CD14-positive monocyte (primary cell): ENCODE data around the gene HMX1. TPM values are rescaled to one million over a fixed set of nuclear protein-coding genes. Genes with fewer than 3 reads are reported as not detected.

Experiments
- DNase-seq, 3 donors: peaks; one replicate each; pipeline ENCODE4 v3.0.0-alpha.2; 2011 to 2022
- H2AFZ ChIP-seq: 2 replicates; pipeline ENCODE4 v1.6.0; 2012; ENCODE audit warnings: mild to moderate bottlenecking, low read depth, low read length, inconsistent platforms; ENCODE audit not compliant: insufficient read depth, poor library complexity, severe bottlenecking
- H3K27ac ChIP-seq, 2 donors: 1 replicate in 1 of 2; 2 replicates in 1 of 2; pipeline ENCODE4 v1.5.1; 2012 to 2013; ENCODE audit warnings: low read length in 2 of 2, control low read depth in 1 of 2, inconsistent platforms in 1 of 2, low read depth in 1 of 2, mild to moderate bottlenecking in 1 of 2
- H3K27me3 ChIP-seq, 2 donors: one replicate each; pipeline versions ENCODE4 v1.6.0 to v1.6.1; 2011 to 2013; ENCODE audit warnings: low read length in 2 of 2; ENCODE audit not compliant: control insufficient read depth in 2 of 2, insufficient read depth in 2 of 2
- H3K36me3 ChIP-seq, 2 donors: replicated peaks in 1 of 2; 1 replicate in 1 of 2; 2 replicates in 1 of 2; pipeline versions ENCODE4 v1.5.1 to v1.6.1; 2012 to 2013; ENCODE audit warnings: low read length in 2 of 2, control low read depth in 1 of 2, inconsistent platforms in 1 of 2, mild to moderate bottlenecking in 1 of 2; ENCODE audit not compliant: insufficient read depth in 2 of 2, control insufficient read depth in 1 of 2
- H3K4me1 ChIP-seq, 2 donors: 1 replicate in 1 of 2; 2 replicates in 1 of 2; pipeline versions ENCODE4 v1.5.1 to v1.6.1; 2012 to 2013; ENCODE audit warnings: low read length in 2 of 2, control low read depth in 1 of 2, inconsistent platforms in 1 of 2, mild to moderate bottlenecking in 1 of 2, moderate library complexity in 1 of 2; ENCODE audit not compliant: insufficient read depth in 2 of 2, control insufficient read depth in 1 of 2
- H3K4me2 ChIP-seq: replicated peaks from 2 replicates; pipeline ENCODE3; 2012; ENCODE audit warnings: low read length, moderate library complexity, mild to moderate bottlenecking; ENCODE audit not compliant: poor library complexity, severe bottlenecking; ENCODE audit errors: extremely low read depth
- H3K4me3 ChIP-seq, 3 experiments: fragments of 200-600 bp in 1 of 3; sonication (generic) in 1 of 3; replicated peaks in 1 of 3; 1 replicate in 2 of 3; 2 replicates in 1 of 3; pipeline ENCODE4 v1.5.1; 2011 to 2013; ENCODE audit warnings: low read length in 3 of 3, mild to moderate bottlenecking in 3 of 3, control low read depth in 2 of 3, low read depth in 2 of 3, inconsistent platforms in 1 of 3, moderate library complexity in 1 of 3
- H3K79me2 ChIP-seq: 2 replicates; pipeline ENCODE4 v1.6.0; 2012; ENCODE audit warnings: mild to moderate bottlenecking, control low read depth, inconsistent platforms, low read length, moderate library complexity; ENCODE audit not compliant: insufficient read depth
- H3K9ac ChIP-seq: 2 replicates; pipeline ENCODE4 v1.6.0; 2017; ENCODE audit warnings: low read length, mild to moderate bottlenecking; ENCODE audit not compliant: insufficient read depth, poor library complexity, severe bottlenecking
- H3K9me3 ChIP-seq, 2 donors: replicated peaks in 1 of 2; 1 replicate in 1 of 2; 2 replicates in 1 of 2; pipeline versions ENCODE4 v1.5.1 to v1.6.1; 2012 to 2013; ENCODE audit warnings: low read length in 2 of 2, control low read depth in 1 of 2; ENCODE audit not compliant: control insufficient read depth in 1 of 2, insufficient read depth in 1 of 2
- H4K20me1 ChIP-seq: 2 replicates; pipeline ENCODE4 v1.6.0; 2012; ENCODE audit warnings: mild to moderate bottlenecking, low read length, control low read depth, moderate library complexity; ENCODE audit not compliant: insufficient read depth
- H3K27ac Mint-ChIP-seq, 7 donors: one replicate each; pipeline ENCODE4 v1.8.0; 2020; ENCODE audit warnings: mild to moderate bottlenecking in 7 of 7, mixed read lengths in 7 of 7, moderate library complexity in 6 of 7, inconsistent platforms in 2 of 7
- H3K27me3 Mint-ChIP-seq, 3 donors: one replicate each; pipeline ENCODE4 v1.8.0; 2021 to 2022; ENCODE audit warnings: low read depth in 3 of 3, mild to moderate bottlenecking in 3 of 3, mixed read lengths in 3 of 3, moderate library complexity in 3 of 3, inconsistent platforms in 1 of 3
- H3K36me3 Mint-ChIP-seq, 2 donors: one replicate each; pipeline ENCODE4 v1.8.0; 2020; ENCODE audit warnings: mixed read lengths in 2 of 2, inconsistent platforms in 1 of 2, mild to moderate bottlenecking in 1 of 2
- H3K4me1 Mint-ChIP-seq: one replicate; pipeline ENCODE4 v1.8.0; 2020; ENCODE audit warnings: mild to moderate bottlenecking, mixed read lengths
- H3K4me3 Mint-ChIP-seq, 2 donors: one replicate each; pipeline ENCODE4 v1.8.0; 2020; ENCODE audit warnings: mild to moderate bottlenecking in 2 of 2, mixed read lengths in 2 of 2, moderate library complexity in 1 of 2
- H3K9me3 Mint-ChIP-seq, 7 donors: one replicate each; pipeline ENCODE4 v1.8.0; 2020 to 2022; ENCODE audit warnings: mixed read lengths in 7 of 7, mild to moderate bottlenecking in 6 of 7, moderate library complexity in 6 of 7, inconsistent platforms in 2 of 7
- CTCF ChIP-seq: fragments of 200-600 bp; IDR thresholded peaks from one replicate; pipeline ENCODE4 v1.8.0; 2022; ENCODE audit warnings: antibody characterized with exemption, mild to moderate bottlenecking
- WGBS: methylation state at CpG from one replicate; pipeline ENCODE4 v1.1.5; 2013; ENCODE audit warnings: missing lambda C conversion rate; ENCODE audit not compliant: insufficient coverage; 5-methylcytosine and 5-hydroxymethylcytosine counted together
- intact Hi-C, 2 donors: fragments of 100-400 bp; cut with micrococcal nuclease; formaldehyde crosslinking; loops; one replicate each; pipeline versions ENCODE4 v1.15.0 to v1.15.1; 2023
- polyA plus RNA-seq, 3 donors: library from polyadenylated mRNA; depleted of rRNA in 1 of 3; unstranded in 2 of 3; stranded (reverse) in 1 of 3; fragments of 300-500 nt in 2 of 3; fragments of >200 nt in 1 of 3; fragmentation: Illumina TruSeq in 2 of 3; gene quantifications; 1 replicate in 2 of 3; 2 replicates in 1 of 3; pipeline ENCODE4 v1.2.3, GENCODE V29; 2012 to 2021

HMX1 gene
- polyA plus RNA-seq, 3 donors: not detected

GRCh38 chr4:8893227-8893623 is 21.6 kb upstream of the HMX1 start:
- no peak overlapping the region for H3K4me2 ChIP-seq
- intact Hi-C loops: no loop called here
- DNase-seq: no peak
- H2AFZ ChIP-seq: no peak overlapping the region
- no peak overlapping the region for H3K9ac ChIP-seq
- no peaks in the 10 kb centered on the region for H4K20me1 ChIP-seq
- Mint-ChIP-seq H3K9me3 (peaks cover 0 to 10% (median 0%) of the 10 kb centered on the region in 7 donors), H3K27me3 (peaks cover 73 to 88% (median 79%) of the 10 kb centered on the region in 3 donors), H3K27ac (no peak overlapping the region), H3K36me3 (no peaks in the 10 kb centered on the region), H3K4me1 (no peaks in the 10 kb centered on the region), H3K4me3 (peak overlapping the region in 1 of 2 donors; percentile 73)
- no peaks in the 10 kb centered on the region for H3K79me2 ChIP-seq
- H3K36me3 ChIP-seq: no peaks in the 10 kb centered on the region
- no peak overlapping the region for H3K27ac ChIP-seq
- H3K27me3 ChIP-seq: peaks cover 14 to 63% of the 10 kb centered on the region in 2 donors
- H3K4me1 ChIP-seq: no peaks in the 10 kb centered on the region
- TF ChIP-seq CTCF: no peak
- whole genome bisulfite sequencing: under 1% methylated on average over 34 of the region's 41 CpGs
- no peak overlapping the region for H3K4me3 ChIP-seq
- H3K9me3 ChIP-seq: no peaks in the 10 kb centered on the region

GRCh38 chr4:8892556-8893226 is 21.1 kb upstream of the HMX1 start:
- no peaks in the 10 kb centered on the region for H3K4me1 ChIP-seq
- Mint-ChIP-seq H3K27me3 (peaks cover 74 to 91% (median 79%) of the 10 kb centered on the region in 3 donors), H3K4me1 (no peaks in the 10 kb centered on the region), H3K27ac (no peak overlapping the region), H3K9me3 (peaks cover 0 to 10% (median 0%) of the 10 kb centered on the region in 7 donors), H3K36me3 (no peaks in the 10 kb centered on the region), H3K4me3 (peak overlapping the region in 1 of 2 donors; percentile 73)
- WGBS: 1% methylated on average over 66 of the region's 73 CpGs
- peaks cover 14 to 68% of the 10 kb centered on the region in 2 donors for H3K27me3 ChIP-seq
- intact Hi-C loops: no loop called here
- no peak overlapping the region for H3K4me3 ChIP-seq
- H4K20me1 ChIP-seq: no peaks in the 10 kb centered on the region
- H3K9me3 ChIP-seq: no peaks in the 10 kb centered on the region
- no peak for DNase-seq
- no peak overlapping the region for H2AFZ ChIP-seq
- no peak overlapping the region for H3K27ac ChIP-seq
- H3K4me2 ChIP-seq: no peak overlapping the region
- no peak for TF ChIP-seq CTCF
- no peak overlapping the region for H3K9ac ChIP-seq
- H3K36me3 ChIP-seq: no peaks in the 10 kb centered on the region
- H3K79me2 ChIP-seq: no peaks in the 10 kb centered on the region
